ENCODE measurements around the gene CEP104. TPM values are rescaled to one million over a fixed set of nuclear protein-coding genes. Genes with fewer than 3 reads are reported as not detected.

Gene CEP104
- total and polyA plus RNA-seq, 2 donors (not counting 1 experiment from before 2014, with no cell fraction given) = 27.7 to 71.8 TPM

DNA sequence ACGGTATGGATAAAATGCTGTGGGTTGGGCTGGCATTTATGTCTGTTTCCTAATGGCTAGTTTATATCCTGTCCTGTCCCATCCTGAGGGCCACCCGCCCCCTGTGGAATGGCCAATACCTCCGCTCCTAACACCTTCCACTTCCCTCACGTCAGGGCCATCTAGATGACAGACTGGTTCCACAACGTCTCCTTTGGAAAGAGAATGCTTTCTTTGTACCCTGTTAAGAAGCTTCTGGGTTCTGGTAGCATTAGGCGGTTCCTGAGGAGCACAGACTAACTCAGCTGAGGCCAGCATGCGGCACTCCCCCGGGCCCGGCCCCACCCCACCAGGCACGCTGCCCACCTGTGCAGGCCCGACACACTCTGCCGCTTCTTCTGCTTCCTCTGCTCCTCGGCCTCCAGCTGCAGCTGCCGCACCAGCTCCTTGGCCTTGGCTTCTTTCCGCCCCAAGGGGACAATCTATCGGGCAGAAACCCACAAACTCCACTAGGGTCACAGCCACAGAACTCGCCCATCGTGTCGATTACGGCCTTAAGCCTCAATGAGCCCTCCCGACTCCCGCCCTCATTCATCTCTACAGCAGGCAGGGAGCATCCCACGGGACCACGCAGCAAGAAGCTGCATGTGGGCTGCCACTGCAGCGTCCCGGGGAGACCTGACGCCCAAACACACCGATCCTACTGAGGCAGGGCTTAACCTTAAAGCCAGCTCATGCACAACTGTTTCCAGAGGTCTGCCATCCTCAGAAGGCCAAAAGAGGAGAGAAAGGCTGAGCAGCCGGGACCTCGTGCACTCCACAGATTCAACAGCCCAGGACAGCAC lies 73.1 kb downstream of the CEP104 start:
- Histone ChIP-seq H3K79me2 (ENCODE audit: control insufficient read depth, insufficient read depth, low read length) (peaks cover 9% of the 10 kb centered on the region), H3K36me3 (replicated peaks in 1 of 2; ENCODE audit: control extremely low read depth in 1 of 2, control insufficient read depth in 1 of 2, extremely low read depth in 1 of 2, insufficient read depth in 2 of 2, low read length in 1 of 2) (peaks cover 0 to 65% of the 10 kb centered on the region in 2 experiments), H3K27ac (ENCODE audit: low read length in 2 of 2) (no peak overlapping the region), H3K4me2 (replicated peaks; ENCODE audit: low read depth, low read length, poor library complexity, severe bottlenecking) (no peak overlapping the region), H3K9ac (ENCODE audit: low read length) (no peak overlapping the region), H2AFZ (ENCODE audit: insufficient read depth, low read depth, low read length, poor library complexity, severe bottlenecking) (no peak overlapping the region), H3K9me3 (ENCODE audit: control extremely low read depth in 1 of 3, control insufficient read depth in 2 of 3, insufficient read depth in 1 of 3, low read length in 2 of 3) (no peaks in the 10 kb centered on the region), H3K27me3 (replicated peaks in 1 of 4; ENCODE audit: control extremely low read depth in 1 of 4, control insufficient read depth in 3 of 4, insufficient read depth in 4 of 4, low read length in 3 of 4) (no peaks in the 10 kb centered on the region), H3K4me1 (ENCODE audit: control insufficient read depth in 2 of 2, insufficient read depth in 2 of 2, low read length in 2 of 2) (no peaks in the 10 kb centered on the region), H4K20me1 (ENCODE audit: control insufficient read depth, insufficient read depth, low read length, poor library complexity, severe bottlenecking) (peaks cover 27% of the 10 kb centered on the region), H3K4me3 (ENCODE audit: control extremely low read depth in 1 of 5, extremely low read depth in 1 of 5, insufficient read depth in 1 of 5, low read depth in 2 of 5, low read length in 4 of 5) (no peak overlapping the region)
- DNase-seq (no peak), ATAC-seq (ENCODE audit: low read depth) (no peak)
- TF ChIP-seq, protein P1, sequence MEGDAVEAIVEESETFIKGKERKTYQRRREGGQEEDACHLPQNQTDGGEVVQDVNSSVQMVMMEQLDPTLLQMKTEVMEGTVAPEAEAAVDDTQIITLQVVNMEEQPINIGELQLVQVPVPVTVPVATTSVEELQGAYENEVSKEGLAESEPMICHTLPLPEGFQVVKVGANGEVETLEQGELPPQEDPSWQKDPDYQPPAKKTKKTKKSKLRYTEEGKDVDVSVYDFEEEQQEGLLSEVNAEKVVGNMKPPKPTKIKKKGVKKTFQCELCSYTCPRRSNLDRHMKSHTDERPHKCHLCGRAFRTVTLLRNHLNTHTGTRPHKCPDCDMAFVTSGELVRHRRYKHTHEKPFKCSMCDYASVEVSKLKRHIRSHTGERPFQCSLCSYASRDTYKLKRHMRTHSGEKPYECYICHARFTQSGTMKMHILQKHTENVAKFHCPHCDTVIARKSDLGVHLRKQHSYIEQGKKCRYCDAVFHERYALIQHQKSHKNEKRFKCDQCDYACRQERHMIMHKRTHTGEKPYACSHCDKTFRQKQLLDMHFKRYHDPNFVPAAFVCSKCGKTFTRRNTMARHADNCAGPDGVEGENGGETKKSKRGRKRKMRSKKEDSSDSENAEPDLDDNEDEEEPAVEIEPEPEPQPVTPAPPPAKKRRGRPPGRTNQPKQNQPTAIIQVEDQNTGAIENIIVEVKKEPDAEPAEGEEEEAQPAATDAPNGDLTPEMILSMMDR (IDR thresholded peaks at IDR 0.05) = no peak
- no peak for TF ChIP-seq EZH2 (IDR thresholded peaks at IDR 0.05; ENCODE audit: borderline replicate concordance, insufficient read depth, low read depth, low read length, poor library complexity, severe bottlenecking)
- H3K27me3 Mint-ChIP-seq = no peaks in the 10 kb centered on the region
- H3K9me3 Mint-ChIP-seq (ENCODE audit: insufficient read depth) = no peaks in the 10 kb centered on the region
- ChIA-PET CTCF (no interaction called here), POLR2A (no interaction called here)
- 93% methylated on average over 27 of the region's 30 CpGs for WGBS (ENCODE audit: insufficient coverage)
- H3K27ac Mint-ChIP-seq = no peak overlapping the region
- peaks cover 3% of the 10 kb centered on the region for H3K4me1 Mint-ChIP-seq
- intact Hi-C loops (cut with micrococcal nuclease) = no loop called here
- no peak overlapping the region for H3K4me3 Mint-ChIP-seq

DNA sequence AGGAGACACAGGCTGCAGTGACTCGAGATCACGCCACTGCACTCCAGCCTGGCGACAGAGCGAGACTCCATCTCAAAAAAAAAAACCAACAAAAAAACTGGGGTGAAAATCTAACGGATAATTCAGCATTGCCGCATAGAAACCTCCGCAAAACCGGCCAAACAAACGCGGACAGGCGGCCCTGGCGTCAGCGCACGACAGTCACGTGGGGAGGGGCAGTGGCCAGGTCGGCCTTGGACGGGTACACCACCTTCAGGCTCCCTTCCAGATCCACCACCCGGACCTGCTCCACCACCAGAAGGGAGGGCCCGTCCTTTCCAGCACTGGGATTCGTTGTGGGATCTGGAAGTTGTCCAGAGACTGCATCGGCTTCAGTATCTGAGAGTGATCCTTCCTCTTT lies 76.1 kb downstream of the CEP104 start:
- Histone ChIP-seq H3K79me2 (ENCODE audit: control insufficient read depth, insufficient read depth, low read length) (no peaks in the 10 kb centered on the region), H3K27me3 (replicated peaks in 1 of 4; ENCODE audit: control extremely low read depth in 1 of 4, control insufficient read depth in 3 of 4, insufficient read depth in 4 of 4, low read length in 3 of 4) (no peaks in the 10 kb centered on the region), H3K27ac (ENCODE audit: low read length in 2 of 2) (no peak overlapping the region), H4K20me1 (ENCODE audit: control insufficient read depth, insufficient read depth, low read length, poor library complexity, severe bottlenecking) (no peaks in the 10 kb centered on the region), H3K36me3 (replicated peaks in 1 of 2; ENCODE audit: control extremely low read depth in 1 of 2, control insufficient read depth in 1 of 2, extremely low read depth in 1 of 2, insufficient read depth in 2 of 2, low read length in 1 of 2) (peaks cover 0 to 47% of the 10 kb centered on the region in 2 experiments), H3K9ac (ENCODE audit: low read length) (no peak overlapping the region), H3K9me3 (ENCODE audit: control extremely low read depth in 1 of 3, control insufficient read depth in 2 of 3, insufficient read depth in 1 of 3, low read length in 2 of 3) (no peaks in the 10 kb centered on the region), H2AFZ (ENCODE audit: insufficient read depth, low read depth, low read length, poor library complexity, severe bottlenecking) (no peak overlapping the region), H3K4me1 (ENCODE audit: control insufficient read depth in 2 of 2, insufficient read depth in 2 of 2, low read length in 2 of 2) (peaks cover 0 to 1% of the 10 kb centered on the region in 2 donors), H3K4me2 (replicated peaks; ENCODE audit: low read depth, low read length, poor library complexity, severe bottlenecking) (no peak overlapping the region), H3K4me3 (ENCODE audit: control extremely low read depth in 1 of 5, extremely low read depth in 1 of 5, insufficient read depth in 1 of 5, low read depth in 2 of 5, low read length in 4 of 5) (no peak overlapping the region)
- Mint-ChIP-seq H3K27ac (no peak overlapping the region), H3K4me3 (no peak overlapping the region), H3K27me3 (no peaks in the 10 kb centered on the region), H3K9me3 (ENCODE audit: insufficient read depth) (no peaks in the 10 kb centered on the region), H3K4me1 (peaks cover 3% of the 10 kb centered on the region)
- DNase-seq = no peak
- ATAC-seq (ENCODE audit: low read depth) = no peak
- over 99% methylated on average over 17 of the region's 21 CpGs for WGBS (ENCODE audit: insufficient coverage)
- POLR2A ChIA-PET = no interaction called here
- CTCF ChIA-PET = no interaction called here
- intact Hi-C loops (cut with micrococcal nuclease) = no loop called here
- TF ChIP-seq, protein P1 (IDR thresholded peaks at IDR 0.05) = no peak
- TF ChIP-seq EZH2 (IDR thresholded peaks at IDR 0.05; ENCODE audit: borderline replicate concordance, insufficient read depth, low read depth, low read length, poor library complexity, severe bottlenecking) = no peak
